ENCODE results near the gene PCNX2.

PCNX2 gene

DNA sequence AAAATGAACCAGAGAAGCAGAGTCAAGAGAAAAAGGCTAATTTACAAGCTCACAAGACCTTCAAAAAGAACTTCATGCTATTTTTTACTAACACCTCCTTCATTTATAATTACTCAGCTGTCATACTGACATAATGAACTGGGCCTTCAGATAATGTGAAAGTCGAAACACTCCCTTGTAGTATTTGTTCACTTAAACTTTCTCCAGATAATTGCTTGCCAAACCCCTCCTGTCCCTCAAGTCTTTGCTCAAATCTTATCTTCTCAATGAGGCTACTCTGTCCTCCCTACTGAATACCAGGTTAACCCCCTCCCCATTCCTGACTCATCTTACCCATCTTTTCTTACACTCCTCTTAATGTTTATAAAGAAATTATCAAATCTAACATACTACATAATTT lies 20.9 kb upstream of the PCNX2 start:
- no peak for DNase-seq

DNA sequence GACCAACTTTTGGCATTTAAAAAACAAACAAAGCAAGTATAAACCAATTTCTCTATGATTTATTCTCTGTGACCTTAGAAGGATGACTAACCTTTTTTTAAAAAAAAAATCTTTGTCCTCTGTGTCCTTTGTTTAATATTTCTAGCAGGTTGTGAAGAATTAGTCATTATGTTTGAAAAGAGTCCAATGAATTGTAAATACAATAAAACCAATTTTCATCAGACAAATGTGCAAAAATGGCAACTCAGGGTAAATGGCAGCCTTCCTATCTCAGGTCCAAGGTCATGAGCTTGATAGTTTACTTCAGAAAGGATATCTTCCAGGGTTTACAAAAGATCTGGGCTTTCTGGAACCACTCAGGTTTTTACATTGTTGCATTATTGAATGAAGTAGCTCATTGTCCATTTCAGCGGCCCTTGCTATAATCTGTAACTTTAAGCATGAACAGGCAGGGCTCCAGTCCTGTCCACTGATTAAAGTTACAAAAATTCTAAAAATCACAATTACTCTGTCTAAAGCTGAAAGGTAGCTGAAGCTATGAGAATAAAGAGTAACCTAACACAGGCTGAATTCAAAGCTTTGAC lies 20.3 kb upstream of the PCNX2 start:
- DNase-seq, result no peak

DNA sequence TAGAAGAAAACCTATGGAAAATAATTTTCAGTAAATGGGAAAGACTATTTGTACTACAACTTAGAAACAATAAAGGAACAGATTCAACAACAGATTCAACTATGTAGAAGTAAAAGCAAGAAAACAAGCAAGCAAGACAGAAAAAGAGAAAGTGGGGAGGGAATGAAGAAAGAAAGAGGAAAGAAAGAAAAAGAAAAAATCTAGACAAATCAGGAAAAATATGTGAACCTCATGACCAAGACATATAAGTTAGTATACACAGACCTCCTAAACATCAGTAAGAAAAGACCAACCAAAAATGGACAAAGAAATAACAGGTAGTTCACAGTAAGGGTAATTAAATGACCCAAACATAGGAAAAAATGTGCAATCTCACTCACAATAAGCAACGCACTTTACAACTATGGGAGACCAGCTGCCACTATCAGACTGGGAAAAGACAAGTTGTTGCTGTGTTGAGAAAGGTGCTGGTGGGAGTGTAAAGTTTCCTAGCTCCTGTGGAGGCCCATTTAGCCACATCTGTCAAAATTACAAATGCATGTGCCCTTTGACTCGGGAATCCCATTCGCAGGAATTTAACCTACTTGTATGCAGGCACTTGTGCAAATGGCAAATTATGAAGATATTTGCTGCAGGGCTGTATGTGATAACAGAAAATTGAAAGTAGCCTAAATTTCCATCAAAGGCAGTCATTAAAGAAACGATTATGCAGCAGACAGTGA lies 18.1 kb upstream of the PCNX2 start:
- DNase-seq, result no peak

DNA sequence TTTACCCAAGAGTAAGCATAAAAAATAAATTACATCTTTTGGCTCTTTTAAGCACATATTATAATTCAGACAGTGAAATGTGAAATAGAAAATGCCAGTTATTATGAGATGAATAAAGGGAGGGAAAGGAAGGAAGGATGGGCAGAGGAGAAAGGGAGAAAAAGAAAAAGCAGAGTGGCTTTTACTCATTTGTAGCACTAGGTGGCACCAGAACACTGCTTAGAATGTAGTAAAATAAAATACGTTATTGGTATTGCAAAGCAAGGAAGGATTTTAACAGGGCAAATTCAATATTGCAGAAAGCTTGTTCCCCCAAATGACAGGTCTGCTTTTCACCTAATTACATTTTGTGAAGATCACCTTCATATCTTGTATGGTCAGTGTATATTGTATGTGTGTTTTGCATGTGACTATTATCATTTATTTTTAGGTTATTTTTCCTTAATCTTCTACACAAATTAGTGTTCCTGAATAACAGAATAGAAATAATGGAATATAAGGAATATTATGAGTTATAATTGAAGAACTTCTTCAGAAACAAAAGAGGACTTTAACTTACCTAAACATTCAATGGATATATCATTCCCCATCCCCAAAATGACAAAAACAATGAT lies 9.1 kb upstream of the PCNX2 start:
- DNase-seq, result no peak

DNA sequence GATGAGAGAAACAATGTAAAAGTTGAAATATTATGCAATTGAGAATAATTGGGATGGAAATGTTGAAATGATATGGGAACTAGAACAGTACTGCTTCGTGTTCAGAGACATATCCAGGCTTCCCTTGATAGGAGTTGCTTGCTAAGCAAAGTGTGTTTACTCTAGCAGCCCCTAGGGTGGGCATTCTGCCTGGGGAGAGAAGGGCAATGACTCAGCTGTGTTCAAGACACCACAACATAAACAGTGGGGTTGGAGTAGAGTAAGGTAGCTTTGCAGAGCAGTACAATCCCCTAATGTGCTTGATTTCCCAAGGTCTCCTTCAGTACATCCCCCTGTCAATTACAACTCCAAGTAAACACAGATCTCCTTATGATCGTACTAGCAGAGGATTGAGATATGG lies 4.8 kb upstream of the PCNX2 start:
- DNase-seq, result no peak

DNA sequence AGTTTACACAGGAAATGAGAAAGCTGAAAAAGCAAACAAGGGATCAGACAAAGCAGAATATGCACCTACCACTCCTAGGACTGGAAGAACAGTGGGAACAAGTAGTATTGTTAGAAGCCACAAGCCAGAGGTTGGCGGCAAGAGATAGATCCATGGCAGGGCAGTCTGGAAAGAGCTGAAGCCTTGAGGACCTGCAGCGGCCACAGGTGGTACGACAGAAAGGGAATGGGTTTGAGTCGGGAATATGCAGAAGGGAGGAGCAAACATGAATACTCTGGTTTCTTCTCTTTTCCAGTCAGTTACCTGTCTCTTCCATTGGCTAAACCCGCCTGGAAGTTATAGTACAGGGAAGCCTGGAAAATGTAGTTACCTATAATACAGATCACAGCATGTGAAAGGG lies 3.9 kb upstream of the PCNX2 start:
- no peak for DNase-seq

DNA sequence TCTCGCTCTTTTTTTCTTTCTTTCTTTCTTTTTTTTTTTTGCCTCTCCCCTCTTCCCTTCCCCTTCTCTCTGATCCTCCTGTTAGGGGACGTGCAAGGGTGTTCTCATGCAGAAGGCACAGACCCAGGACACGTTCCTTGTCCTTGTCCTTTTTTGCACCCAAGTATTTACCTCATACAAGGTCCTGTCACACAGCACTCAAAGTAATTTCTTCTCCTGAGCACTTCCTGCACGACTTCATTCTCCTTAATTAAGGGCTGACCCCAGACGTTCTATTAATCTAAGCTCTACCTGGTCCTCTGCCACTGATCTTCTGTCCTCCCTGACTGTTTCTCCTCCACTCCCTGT lies 424 bp upstream of the PCNX2 start:
- no peak for DNase-seq

DNA sequence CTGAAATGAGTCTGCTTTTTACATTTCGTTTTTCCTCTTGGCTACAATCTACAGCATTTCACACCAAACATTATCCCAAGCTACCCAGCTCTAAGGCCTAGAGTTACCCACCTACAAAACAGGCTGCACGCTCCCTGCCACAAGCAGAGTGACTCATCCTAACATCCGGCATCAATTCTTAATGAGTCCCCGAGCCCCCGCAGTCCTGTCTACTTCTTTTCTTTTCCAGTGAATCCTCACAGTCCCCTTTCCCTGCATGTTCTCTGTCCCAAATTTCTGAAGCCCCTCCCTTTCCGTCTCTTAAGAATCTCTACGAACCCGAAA lies 650 bp downstream of the PCNX2 start:
- peak; percentile 39 for DNase-seq

DNA sequence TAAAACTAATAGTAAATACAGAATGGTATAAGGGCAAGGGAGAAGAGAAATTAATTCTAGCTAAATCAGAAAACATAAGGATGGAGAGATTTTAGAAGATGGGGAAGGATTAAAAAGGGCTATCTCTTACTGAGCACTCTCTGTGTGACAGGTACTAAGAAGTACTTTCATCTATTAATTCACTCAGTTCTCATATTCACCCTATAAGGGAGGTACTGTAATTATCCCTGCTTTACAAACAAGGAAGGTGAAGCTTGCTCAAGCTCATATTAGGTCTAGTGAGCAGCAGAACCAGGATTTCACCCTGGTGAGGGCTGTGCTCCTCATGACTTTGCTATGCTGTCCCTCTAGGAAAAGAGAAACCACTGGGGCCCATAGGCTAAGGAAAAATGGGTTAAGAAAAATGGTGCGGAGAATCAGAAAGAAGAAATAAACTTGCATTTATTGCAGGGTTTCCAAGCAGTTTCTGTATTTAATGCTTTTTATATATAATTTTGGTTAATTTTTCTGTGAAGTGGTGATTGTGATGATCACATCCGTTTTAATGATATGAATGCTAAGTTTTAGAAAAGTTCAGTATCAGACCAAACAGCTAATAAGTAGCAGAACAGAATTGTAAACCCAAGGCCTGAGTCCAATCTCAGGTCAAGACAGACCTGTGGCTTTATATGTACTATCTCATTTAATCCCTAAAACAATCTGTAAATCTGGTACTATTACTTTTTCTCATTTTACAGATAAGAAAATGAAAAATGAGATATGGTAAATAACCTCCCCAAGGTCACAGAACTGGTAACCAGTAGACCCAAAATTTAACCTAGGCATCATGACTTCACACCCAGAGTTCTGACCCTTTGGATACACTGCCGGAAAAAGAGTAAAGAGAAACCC lies 1.7 kb downstream of the PCNX2 start:
- DNase-seq, result no peak

DNA sequence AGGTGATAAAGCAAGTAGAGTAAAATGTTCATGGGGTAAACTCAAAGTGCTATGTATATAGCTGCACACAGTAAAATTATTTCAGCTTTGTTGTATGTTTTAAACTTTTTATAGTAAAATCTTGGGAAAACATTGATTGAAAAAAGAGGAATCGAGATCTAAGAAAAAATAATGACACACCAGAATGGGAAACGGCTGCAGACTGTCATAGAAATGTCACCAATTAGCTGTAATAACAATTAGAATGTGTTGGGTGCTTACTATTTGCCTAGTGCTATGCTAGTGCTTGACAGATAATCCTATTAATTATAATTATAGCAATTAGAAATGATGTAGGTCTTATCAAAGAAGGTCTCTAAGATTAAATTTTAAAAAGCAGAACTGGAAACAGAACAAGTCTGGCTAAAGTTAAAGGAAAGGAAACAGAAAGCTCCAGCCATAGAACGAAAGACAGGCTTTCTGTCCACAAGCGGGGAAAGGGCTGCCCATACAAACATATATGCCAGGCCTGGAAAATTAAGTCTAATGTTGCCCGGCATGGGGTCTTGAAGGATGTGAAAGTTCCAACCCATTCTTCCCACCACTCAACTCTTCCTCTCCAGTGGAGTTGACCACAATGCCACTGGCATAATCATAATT lies 5.0 kb downstream of the PCNX2 start:
- no peak for DNase-seq

DNA sequence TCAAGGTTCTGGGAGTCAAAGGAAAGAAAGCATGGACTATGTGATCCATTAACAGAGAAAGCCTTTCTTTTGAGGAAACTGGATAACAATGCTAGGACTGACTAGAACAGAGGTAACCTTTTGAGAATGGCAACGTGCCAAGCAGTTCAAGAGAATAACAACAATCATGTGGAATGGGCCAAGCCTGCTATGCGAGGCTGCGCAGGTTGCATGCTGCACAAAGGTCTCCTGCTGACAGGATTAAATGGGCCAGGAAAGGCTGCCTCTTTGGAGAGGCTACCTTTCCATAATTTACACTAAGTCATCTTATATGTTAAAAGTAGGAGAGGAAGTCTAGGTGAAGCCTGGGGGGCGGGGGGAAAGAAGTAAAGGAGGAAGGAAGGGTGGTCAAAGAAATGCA lies 5.8 kb downstream of the PCNX2 start:
- DNase-seq, result no peak

DNA sequence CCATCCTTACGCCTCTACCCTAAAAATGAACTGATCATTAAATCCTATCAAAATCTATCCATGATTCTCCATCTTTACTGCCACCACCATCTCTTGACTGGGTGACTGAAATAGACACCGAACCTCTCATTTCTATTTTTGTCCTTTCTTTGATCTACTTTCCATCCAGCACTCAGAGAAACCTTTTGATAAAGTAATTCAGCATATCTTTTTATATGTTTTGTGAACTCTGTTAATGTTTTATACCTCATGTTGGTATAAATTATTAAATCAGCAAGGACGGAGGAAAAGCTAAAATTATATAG lies 13.0 kb downstream of the PCNX2 start:
- DNase-seq, result no peak

DNA sequence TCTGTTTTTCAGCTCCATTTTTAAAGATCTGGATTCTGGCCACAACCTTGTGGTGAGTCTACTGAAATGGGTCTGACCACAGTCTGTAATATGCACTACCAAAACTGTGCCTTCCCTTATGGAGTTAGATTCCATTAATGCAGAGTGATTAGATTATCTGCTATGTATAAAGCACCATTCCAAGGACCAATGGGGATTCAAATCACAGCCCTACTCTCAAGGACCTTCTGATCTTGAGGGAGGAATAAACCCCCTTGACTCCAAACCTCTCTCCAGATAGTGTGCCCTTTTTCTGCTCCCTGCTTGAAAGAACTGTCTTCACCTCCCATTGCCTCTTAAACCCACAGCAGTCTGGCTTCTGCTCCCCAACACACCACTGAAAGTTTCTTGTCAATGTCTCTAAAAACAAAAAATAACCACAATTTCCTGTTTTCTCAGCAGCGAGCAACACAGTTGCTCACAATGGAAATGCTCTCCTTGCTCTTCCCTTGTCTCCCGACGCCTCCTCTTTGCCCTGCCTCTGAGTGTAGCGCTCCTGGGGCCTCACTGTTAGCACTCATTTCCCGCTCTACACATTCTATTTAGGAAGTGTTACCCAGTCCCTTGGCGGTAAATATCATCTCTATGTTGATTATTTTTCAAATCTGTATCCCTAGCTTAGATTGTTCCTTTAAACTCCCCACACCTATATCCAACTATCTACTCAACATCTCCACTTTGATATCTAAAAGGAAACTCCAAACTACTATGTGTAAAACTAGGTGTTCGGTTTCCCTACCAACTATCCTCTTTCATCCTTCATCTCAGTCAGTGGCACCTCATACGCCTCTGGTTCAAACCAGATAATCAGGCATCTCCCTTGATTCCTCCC lies 13.6 kb downstream of the PCNX2 start:
- DNase-seq, result peak; percentile 8

DNA sequence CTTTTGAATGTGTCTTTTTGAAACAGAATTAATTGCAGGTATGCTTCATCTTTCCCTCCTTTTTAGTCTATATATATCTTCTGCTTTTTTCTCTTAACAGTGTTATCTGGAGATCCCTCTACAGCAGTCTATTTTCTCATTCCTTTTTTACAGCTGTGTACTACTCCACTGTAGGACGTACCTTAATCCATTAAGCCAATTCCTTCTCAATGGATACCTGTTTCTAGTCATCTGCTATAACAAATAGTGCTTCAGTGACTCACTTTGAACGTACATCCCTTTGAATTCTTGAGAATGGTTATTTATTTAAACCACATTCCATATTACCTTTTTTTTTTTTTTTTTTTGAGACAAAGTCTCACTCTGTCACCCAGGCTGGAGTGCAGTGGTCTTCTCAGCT lies 15.6 kb downstream of the PCNX2 start:
- DNase-seq, result no peak

DNA sequence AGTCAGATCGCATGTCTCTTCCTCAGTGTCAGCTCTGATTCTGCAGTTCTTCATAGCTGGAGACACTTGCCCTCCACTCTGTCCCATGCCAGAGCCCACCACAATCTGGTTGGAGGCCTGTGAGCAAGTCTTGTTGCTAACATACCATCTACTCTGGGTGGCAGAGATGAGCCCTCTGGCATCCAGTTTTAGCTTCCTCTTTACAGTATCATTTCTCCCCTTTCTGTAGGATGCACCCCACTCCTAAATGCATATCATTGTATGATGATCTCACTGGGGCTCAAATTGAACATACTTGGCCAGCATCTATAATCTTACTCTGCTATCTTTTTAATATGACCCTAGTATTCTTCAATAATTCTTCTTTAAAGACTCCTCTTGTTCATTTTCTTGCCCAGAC lies 16.9 kb downstream of the PCNX2 start:
- no peak for DNase-seq

DNA sequence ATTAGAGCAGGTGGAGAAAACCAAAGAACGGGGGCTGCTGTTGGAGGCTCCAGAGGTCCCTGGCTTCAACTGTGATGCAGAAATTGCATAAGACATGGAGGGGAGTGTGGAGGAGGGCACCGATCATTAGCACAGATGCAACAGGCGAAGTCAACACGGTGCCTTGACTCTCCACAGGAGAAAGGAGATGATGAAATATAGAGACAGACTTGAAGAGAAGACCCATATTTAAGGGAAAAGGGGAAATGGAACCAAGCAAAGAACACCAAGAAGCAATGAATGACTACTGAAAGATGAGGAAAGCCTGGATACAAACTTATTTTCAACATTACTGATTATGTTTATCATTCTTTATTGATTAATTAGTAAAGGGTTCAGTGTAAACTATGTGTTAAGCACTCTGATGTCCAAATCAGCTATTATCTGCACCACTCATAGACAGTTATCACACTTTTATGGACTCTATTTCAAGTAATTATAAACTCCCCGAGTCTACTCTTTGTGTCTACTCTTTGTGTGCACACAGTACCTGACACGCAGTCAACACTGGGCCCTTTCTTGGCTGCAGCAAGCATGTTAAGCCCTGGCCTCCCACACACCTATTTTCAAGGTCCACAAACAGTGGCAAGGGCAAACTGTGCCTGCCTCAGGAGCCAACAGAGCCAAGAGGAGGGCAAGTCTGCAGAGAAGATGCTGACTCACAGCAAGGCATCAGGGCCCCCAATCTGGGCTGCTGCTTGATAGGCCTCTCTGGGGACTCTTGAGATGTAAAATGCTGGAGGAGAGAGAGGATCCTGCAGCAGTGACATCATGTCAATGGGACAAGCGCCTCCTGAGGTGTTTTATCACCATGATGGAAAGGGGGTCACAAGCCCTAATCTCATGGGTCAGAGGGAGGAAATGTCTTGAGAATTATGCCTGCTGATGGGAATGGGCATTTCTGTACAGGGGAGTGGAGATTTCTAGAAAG lies 17.6 kb downstream of the PCNX2 start:
- no peak for DNase-seq

DNA sequence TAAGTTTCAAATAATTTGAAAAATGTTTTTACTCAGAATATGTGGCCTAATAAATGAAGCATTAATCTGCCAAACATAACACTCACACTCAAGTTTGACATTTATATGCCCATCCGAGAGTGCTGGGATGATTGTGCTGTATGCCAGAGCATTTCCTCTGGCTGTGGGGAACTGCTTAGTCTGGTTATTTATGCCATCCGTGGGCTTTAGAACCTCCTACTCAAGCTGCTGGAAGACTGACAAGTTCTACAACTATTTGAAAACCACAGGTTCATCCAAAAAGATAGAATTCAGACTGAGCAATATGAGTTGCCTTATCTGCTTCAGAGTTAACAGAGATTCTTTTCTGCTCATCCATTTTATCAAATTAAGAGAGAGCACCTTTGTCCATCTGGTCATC lies 25.9 kb downstream of the PCNX2 start:
- no peak for DNase-seq

DNA sequence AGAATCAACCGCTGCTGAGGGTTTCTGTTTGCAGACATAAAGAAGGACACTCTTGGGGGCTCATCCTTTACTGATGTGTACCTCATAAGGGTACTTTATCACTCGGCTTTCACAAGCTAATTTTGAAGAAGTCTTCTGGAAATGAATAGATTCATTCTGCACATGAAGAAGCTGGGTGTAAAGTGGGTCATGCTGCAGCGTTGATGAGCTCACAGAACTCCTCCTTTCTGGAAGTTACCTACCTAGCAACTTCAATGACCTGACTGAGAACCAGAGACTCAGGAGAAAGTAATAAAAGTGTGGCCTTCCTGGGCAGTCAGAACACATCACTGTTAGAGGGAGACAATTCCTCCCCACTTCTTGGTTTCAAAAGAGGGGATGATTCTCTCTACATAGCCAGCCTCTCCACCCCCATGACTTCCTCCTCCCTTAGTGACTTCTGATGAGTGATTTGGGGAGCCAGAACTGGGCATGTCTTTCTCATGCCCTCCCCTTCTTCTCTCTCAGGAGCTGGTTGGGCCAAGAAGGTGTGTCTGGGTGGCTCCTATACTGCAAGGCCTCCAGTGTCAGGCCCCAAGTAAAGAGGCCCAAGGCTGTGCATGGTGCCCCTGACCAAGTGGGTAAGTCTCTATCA lies 27.0 kb downstream of the PCNX2 start:
- DNase-seq, result no peak

DNA sequence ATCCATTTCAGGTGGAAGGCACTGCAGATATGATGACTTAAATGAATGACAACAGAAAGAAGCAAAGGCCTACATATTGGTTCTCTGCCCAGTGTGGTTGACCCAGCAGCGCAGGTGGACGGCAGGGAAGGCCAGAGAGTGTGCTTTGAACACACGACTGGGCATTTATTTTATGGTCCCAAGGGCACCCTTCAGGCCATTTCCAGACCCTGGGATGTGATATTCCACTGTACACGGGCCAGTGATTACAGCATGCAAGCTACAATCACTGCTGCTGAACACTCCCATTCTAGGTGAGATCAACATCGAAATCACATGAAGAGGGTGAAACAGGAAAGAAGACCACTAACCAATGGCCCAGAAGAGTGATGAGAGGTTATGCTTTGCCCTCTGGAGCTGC lies 33.8 kb downstream of the PCNX2 start:
- DNase-seq, result no peak

DNA sequence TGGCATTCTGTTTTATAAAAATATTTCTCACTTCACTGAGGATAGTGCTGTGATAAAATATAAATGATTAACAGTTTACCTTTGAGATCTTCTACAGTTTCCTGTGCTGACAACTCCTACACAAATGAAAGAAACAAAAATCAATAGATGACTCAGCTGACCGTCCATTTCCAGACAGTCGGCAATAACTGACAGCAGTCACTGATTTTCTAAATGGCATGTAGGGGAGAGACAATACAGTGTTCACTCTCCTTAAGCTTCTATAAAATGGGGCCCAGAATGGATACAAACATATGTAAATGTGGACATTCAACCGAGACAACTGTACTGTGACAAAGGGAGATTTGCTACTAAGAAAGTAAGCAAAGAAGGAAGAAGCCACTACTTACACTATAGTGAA lies 34.3 kb downstream of the PCNX2 start:
- DNase-seq, result no peak

DNA sequence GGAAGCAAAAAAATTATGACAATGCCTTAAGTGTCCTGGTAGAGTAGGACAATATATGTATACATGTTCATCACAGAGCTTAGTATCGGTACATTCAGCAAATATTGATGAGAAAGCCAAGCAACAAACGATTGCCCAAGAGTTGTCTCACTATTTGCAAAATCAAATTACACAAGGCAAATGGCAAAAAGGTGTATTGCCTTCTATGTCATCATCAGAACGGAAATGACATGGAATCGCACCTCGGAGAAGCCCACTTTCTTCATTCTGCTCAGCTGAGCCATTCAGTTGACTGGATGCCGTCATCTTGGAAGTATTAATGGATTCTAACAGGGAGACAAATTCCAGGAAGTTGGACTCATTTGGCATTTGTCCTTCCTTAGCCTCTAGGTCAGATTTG lies 37.7 kb downstream of the PCNX2 start:
- DNase-seq, result no peak

Measured in activated CD4-positive, alpha-beta T cell treated with anti-CD3 and anti-CD28 coated beads, Interleukin-2, amount 50 U/mL, for 1 hour (primary cell).